Endothelial cell of umbilical vein (primary cell): ENCODE results near the gene PMVK. TPM values are rescaled to one million over a fixed set of nuclear protein-coding genes. Genes with fewer than 3 reads are reported as not detected.
A peak's percentile ranks its signal among the peaks of the same experiment; 100 is the strongest.

Experiments
- BruUV-seq: library from RNA; stranded (reverse); fragments of 400-500 nt; replicated peaks from 2 replicates; lab custom pipeline; 2021; lab: Mats Ljungman, UMichigan
- CTCF ChIA-PET: fragments of 300-600, 350-600 bp; sonication (Branson Sonifier 250); formaldehyde crosslinking; loops from one replicate; lab custom pipeline; 2021; ENCODE audit warnings: antibody characterized with exemption, inconsistent platforms; lab: Charles Lee
- POLR2A ChIA-PET: fragments of 300-600, 350-600 bp; sonication (Branson Sonifier 250); formaldehyde crosslinking; loops from one replicate; lab custom pipeline; 2021; ENCODE audit warnings: antibody characterized with exemption, inconsistent platforms; lab: Charles Lee
- DNase-seq: peaks from one replicate; pipeline ENCODE4 v3.0.0-alpha.2; 2011; ENCODE audit warnings: low read depth, low spot score
- FAIRE-seq: peaks from 2 replicates; lab custom pipeline; 2011; peaks lifted over from hg19 to GRCh38; lab: Jason Lieb, UNC
- H2AFZ ChIP-seq: 2 replicates; pipeline ENCODE4 v1.6.0; 2012; ENCODE audit warnings: low read depth, low read length, control low read depth, inconsistent platforms
- H3K27ac ChIP-seq: 2 replicates; pipeline ENCODE4 v1.5.1; 2011; ENCODE audit warnings: low read depth, mild to moderate bottlenecking, control low read depth, low read length, moderate library complexity; ENCODE audit not compliant: insufficient read depth
- H3K27me3 ChIP-seq, 2 experiments: 2 replicates each; pipeline versions ENCODE4 v1.6.0 to v1.6.1; 2011; ENCODE audit warnings: low read length in 2 of 2, mixed read lengths in 1 of 2; ENCODE audit not compliant: control insufficient read depth in 2 of 2, insufficient read depth in 2 of 2
- H3K36me3 ChIP-seq, 2 experiments: 2 replicates in 1 of 2; 3 replicates in 1 of 2; pipeline ENCODE4 v1.5.1; 2011; ENCODE audit warnings: low read length in 2 of 2, mild to moderate bottlenecking in 1 of 2, moderate library complexity in 1 of 2; ENCODE audit not compliant: control insufficient read depth in 2 of 2, insufficient read depth in 2 of 2; ENCODE audit errors: extremely low read depth in 1 of 2
- H3K4me1 ChIP-seq: 3 replicates; pipeline ENCODE4 v1.5.1; 2011; ENCODE audit warnings: mild to moderate bottlenecking, low read length; ENCODE audit not compliant: control insufficient read depth, insufficient read depth; ENCODE audit errors: extremely low read depth
- H3K4me2 ChIP-seq: 2 replicates; pipeline ENCODE4 v1.6.1; 2011; ENCODE audit warnings: low read length, control low read depth, mixed read lengths; ENCODE audit not compliant: insufficient read depth
- H3K4me3 ChIP-seq, 3 experiments: fragments of 200-600 bp in 1 of 3; sonication (generic), shearing (Covaris generic) in 1 of 3; replicated peaks in 1 of 3; 2 replicates each; pipeline ENCODE4 v1.5.1; 2011 to 2016; ENCODE audit warnings: control low read depth in 3 of 3, low read length in 3 of 3, mild to moderate bottlenecking in 2 of 3, inconsistent platforms in 1 of 3, low read depth in 1 of 3, moderate library complexity in 1 of 3; ENCODE audit not compliant: insufficient read depth in 1 of 3
- H3K79me2 ChIP-seq: 2 replicates; pipeline ENCODE4 v1.6.0; 2012; ENCODE audit warnings: low read length, inconsistent platforms; ENCODE audit not compliant: control insufficient read depth, insufficient read depth
- H3K9ac ChIP-seq: replicated peaks from 2 replicates; pipeline ENCODE3; 2011; ENCODE audit warnings: low read length, control low read depth; ENCODE audit not compliant: insufficient read depth; ENCODE audit errors: extremely low read depth
- H3K9me1 ChIP-seq: replicated peaks from 3 replicates; pipeline ENCODE4 v1.6.0; 2011; ENCODE audit warnings: mild to moderate bottlenecking, low read length; ENCODE audit not compliant: control insufficient read depth, insufficient read depth; ENCODE audit errors: extremely low read depth
- H3K9me3 ChIP-seq: replicated peaks from 2 replicates; pipeline ENCODE4 v1.5.1; 2012; ENCODE audit warnings: low read length, inconsistent platforms; ENCODE audit not compliant: control insufficient read depth, insufficient read depth
- H4K20me1 ChIP-seq: replicated peaks from 2 replicates; pipeline ENCODE3; 2011; ENCODE audit warnings: mild to moderate bottlenecking, low read length; ENCODE audit not compliant: control insufficient read depth, insufficient read depth; ENCODE audit errors: extremely low read depth
- CTCF ChIP-seq, 2 donors: IDR thresholded peaks; 1 replicate in 1 of 2; 2 replicates in 1 of 2; pipeline ENCODE4 v1.5.1; 2011; ENCODE audit warnings: low read length in 2 of 2, mild to moderate bottlenecking in 2 of 2, moderate library complexity in 2 of 2, control low read depth in 1 of 2, inconsistent platforms in 1 of 2, low read depth in 1 of 2; ENCODE audit not compliant: insufficient read depth in 1 of 2; ENCODE audit errors: extremely low read depth in 1 of 2
- EZH2 ChIP-seq: IDR thresholded peaks from 2 replicates; pipeline ENCODE4 v1.6.1; 2012; ENCODE audit warnings: borderline replicate concordance, low read depth, mild to moderate bottlenecking, moderate library complexity, low read length, inconsistent platforms; ENCODE audit not compliant: severe bottlenecking
- GATA2 ChIP-seq: IDR thresholded peaks from 2 replicates; pipeline ENCODE4 v1.7.0; 2011; ENCODE audit warnings: low read depth, mild to moderate bottlenecking, moderate library complexity, mixed read lengths, low read length; ENCODE audit not compliant: insufficient read length, insufficient read depth
- MYC ChIP-seq: IDR thresholded peaks from one replicate; pipeline ENCODE4 v1.6.1; 2011; ENCODE audit warnings: mild to moderate bottlenecking, low read depth, low read length
- POLR2AphosphoS5 ChIP-seq: IDR thresholded peaks from 2 replicates; pipeline ENCODE4 v1.6.1; 2012; ENCODE audit warnings: low read depth, mild to moderate bottlenecking, control low read depth, low read length, moderate library complexity; ENCODE audit not compliant: insufficient read depth
- dilution Hi-C: fragments of 300-500 bp; cut with MboI; formaldehyde crosslinking; loops from one replicate; pipeline ENCODE4 v1.15.0; 2019; ENCODE audit warnings: low sequenced_read_pairs; ENCODE audit not compliant: extremely low pct_ligation_motif_present
- intact Hi-C: fragments of 100-400 bp; cut with micrococcal nuclease; formaldehyde crosslinking; loops from one replicate; pipeline ENCODE4 v1.10.0; 2022
- polyA plus RNA-seq, 4 experiments: library from polyadenylated mRNA; depleted of rRNA in 3 of 4; stranded (reverse) in 3 of 4; unstranded in 1 of 4; fragments of >200 nt; gene quantifications; 2 replicates each; pipeline versions ENCODE4 v1.2.1 to v1.2.3, GENCODE V29; 2011 to 2012; ENCODE audit warnings: missing spikeins in 1 of 4
- total RNA-seq: library from RNA; stranded (reverse); gene quantifications from 2 replicates; pipeline ENCODE4 v1.2.3, GENCODE V29; 2021

The PMVK gene
- total and polyA plus RNA-seq, 2 donors (not counting 3 experiments of a cell fraction or from before 2014, with no cell fraction given), result 22.6 to 32.7 TPM

DNA sequence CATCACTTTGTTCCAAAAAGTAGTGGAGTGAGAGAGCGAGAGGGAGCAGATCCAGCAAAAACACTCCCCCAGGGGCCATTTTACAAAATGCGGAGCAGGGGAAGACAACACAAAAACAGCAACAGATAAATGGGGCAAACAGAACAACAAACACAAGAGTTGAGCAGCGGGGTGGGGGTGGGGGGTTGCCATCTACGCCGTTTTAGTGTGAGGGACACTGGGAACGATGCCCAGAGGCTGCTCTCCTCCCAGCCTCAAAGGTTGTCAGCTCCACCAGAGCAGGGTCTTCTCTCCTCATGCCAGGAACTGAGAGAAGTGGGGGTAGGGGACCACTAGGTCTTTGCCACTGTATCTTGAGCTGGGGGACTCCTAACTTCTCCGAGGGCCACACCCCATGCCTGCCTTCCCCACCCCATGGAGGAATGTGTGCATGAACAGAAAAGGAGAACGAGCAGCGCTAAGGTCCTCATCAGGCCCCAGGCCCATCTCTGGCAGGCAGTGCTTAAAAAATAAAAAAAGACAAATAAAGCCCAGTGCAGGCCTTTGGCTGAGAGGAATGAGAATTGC, 20.7 kb upstream of the PMVK start:
- H3K9me3 ChIP-seq, result no peaks in the 10 kb centered on the region
- H3K27me3 ChIP-seq, result no peaks in the 10 kb centered on the region
- FAIRE-seq (no peak), DNase-seq (no peak)
- H3K36me3 ChIP-seq, result peaks cover 0 to 8% of the 10 kb centered on the region in 2 experiments
- H3K79me2 ChIP-seq, result peaks cover 9% of the 10 kb centered on the region
- no peak overlapping the region for H3K27ac ChIP-seq
- H3K4me1 ChIP-seq, result peaks cover 29% of the 10 kb centered on the region
- ChIA-PET CTCF (interaction anchor here (1.4 to 2.6 kb wide), 3 partner anchors 60 to 128 kb away, joined by 4 to 37 read pairs (median 15); no protein-coding TSS in a partner anchor), POLR2A (no interaction called here)
- no peak overlapping the region for H3K4me3 ChIP-seq
- no peak overlapping the region for H3K4me2 ChIP-seq
- BruUV-seq, result no TSS peak
- H4K20me1 ChIP-seq, result no peaks in the 10 kb centered on the region
- no peak for TF ChIP-seq CTCF (IDR thresholded peaks at IDR 0.05; ENCODE audit: extremely low read depth in 1 of 2, insufficient read depth in 1 of 2, low read depth in 1 of 2, low read length in 2 of 2)
- TF ChIP-seq GATA2, result no peak
- peak; percentile 11 for TF ChIP-seq POLR2AphosphoS5
- no peak for TF ChIP-seq MYC
- no peak for TF ChIP-seq EZH2
- H3K9ac ChIP-seq, result no peak overlapping the region
- intact Hi-C loops, result no loop called here
- dilution Hi-C loops, result no loop called here
- H2AFZ ChIP-seq, result no peak overlapping the region
- H3K9me1 ChIP-seq, result no peaks in the 10 kb centered on the region
